Adrenal gland (tissue), 12 donors: ENCODE measurements around the gene ANKRD11. TPM values are rescaled to one million over a fixed set of nuclear protein-coding genes. Genes with fewer than 3 reads are reported as not detected.
"Not testable (repeated sequence)": the region's sequence is repeated elsewhere in the genome, so short reads cannot be mapped to it uniquely, and the experiment has no call there.

Experiments
- DNase-seq, 7 donors: peaks; one replicate each; pipeline ENCODE4 v3.0.0-alpha.2; 2019 to 2020
- H3K27ac ChIP-seq, 5 donors: fragments of 200-600 bp; sonication (generic) in 4 of 5; 1 replicate in 3 of 5; 2 replicates in 2 of 5; pipeline versions ENCODE4 v1.5.1 to v1.8.0; 2016 to 2020; ENCODE audit warnings: mild to moderate bottlenecking in 1 of 5
- H3K27me3 ChIP-seq: fragments of 200-600 bp; 2 replicates; pipeline ENCODE4 v1.8.0; 2021
- H3K36me3 ChIP-seq, 2 donors: fragments of 200-600 bp; replicated peaks in 1 of 2; 1 replicate in 1 of 2; 2 replicates in 1 of 2; pipeline versions ENCODE4 v1.5.1 to v1.8.0; 2018 to 2022
- H3K4me1 ChIP-seq, 2 donors: fragments of 200-600 bp; replicated peaks in 1 of 2; 1 replicate in 1 of 2; 2 replicates in 1 of 2; pipeline versions ENCODE4 v1.5.1 to v1.8.0; 2018 to 2021
- H3K4me3 ChIP-seq, 4 donors: fragments of 200-600 bp; sonication (generic) in 3 of 4; one replicate each; pipeline ENCODE4 v1.5.1; 2016 to 2018
- H3K9me3 ChIP-seq, 3 donors: fragments of 200-600 bp; sonication (generic) in 1 of 3; replicated peaks in 1 of 3; 1 replicate in 2 of 3; 2 replicates in 1 of 3; pipeline versions ENCODE4 v1.5.1 to v1.8.0; 2016 to 2021
- CTCF ChIP-seq, 6 experiments: fragments of 450-650 bp in 4 of 6; fragments of 200-600 bp in 2 of 6; sonication (generic) in 1 of 6; IDR thresholded peaks; 1 replicate in 5 of 6; 2 replicates in 1 of 6; pipeline versions ENCODE4 v1.5.1 to v1.8.0; 2016 to 2021; ENCODE audit warnings: antibody characterized with exemption in 6 of 6, mild to moderate bottlenecking in 2 of 6, moderate library complexity in 1 of 6
- POLR2A ChIP-seq, 2 donors: fragments of 450-650 bp; IDR thresholded peaks; one replicate each; pipeline ENCODE4 v1.6.1; 2017; ENCODE audit warnings: antibody characterized with exemption in 2 of 2, mild to moderate bottlenecking in 2 of 2, moderate library complexity in 1 of 2
- WGBS, 4 donors: extraction: QIAGEN DNeasy Blood & Tissue Kit in 2 of 4; methylation state at CpG; one replicate each; pipeline versions ENCODE4 v1.1.5 to v1.1.7; 2013 to 2017; 5-methylcytosine and 5-hydroxymethylcytosine counted together
- intact Hi-C, 2 donors: fragments of 100-400 bp; cut with DNase I; formaldehyde crosslinking; loops; one replicate each; pipeline versions ENCODE4 v1.14.1 to v1.15.0; 2022 to 2023
- polyA plus RNA-seq, 3 donors: library from polyadenylated mRNA; stranded (reverse); fragments of 200-250 nt in 2 of 3; fragments of 350-450 nt in 1 of 3; fragmentation: Illumina TruSeq in 1 of 3; extraction: RNeasy Lipid Tissue Mini Kit (QIAGEN cat#74804) in 1 of 3; gene quantifications; one replicate each; pipeline ENCODE4 v1.2.3, GENCODE V29; 2013 to 2014
- total RNA-seq, 9 donors: library from RNA; depleted of rRNA in 4 of 9; stranded (reverse); fragments of >200 nt in 4 of 9; fragments of 120-200 nt in 1 of 9; fragmentation: NEBNext Ultra II Directional in 1 of 9; extraction: Animal tissue kit (Norgen Biotek cat#: 25700) in 1 of 9; gene quantifications; one replicate each; pipeline versions ENCODE4 v1.1.0 to v1.2.4, GENCODE V29; 2013 to 2023
- donor health status: healthy with polysubstance abuse.
- donor health status: Bipolar disorder and iron deficiency.
- donor health status: DM: yes; HTN: yes; CAD: no.
- donor health status: DM: no; HTN: no; CAD: no.
- donor health status: DM: no; HTN: no; CAD: no.
- donor health status: DM: yes; HTN: yes; CAD: no.

The ANKRD11 gene
- total and polyA plus RNA-seq, 12 donors: 29.7 to 127 (median 80.1) TPM

GRCh38 chr16:89265647-89266046 lies 224.7 kb downstream of the ANKRD11 start:
- intact Hi-C loops: no loop called here
- 93 to 96% (median 95%) methylated on average over 8 to 21 of the region's 21 CpGs; no CpG with 5 or more reads in 1 of the 4 donors for WGBS, 4 donors

DNA sequence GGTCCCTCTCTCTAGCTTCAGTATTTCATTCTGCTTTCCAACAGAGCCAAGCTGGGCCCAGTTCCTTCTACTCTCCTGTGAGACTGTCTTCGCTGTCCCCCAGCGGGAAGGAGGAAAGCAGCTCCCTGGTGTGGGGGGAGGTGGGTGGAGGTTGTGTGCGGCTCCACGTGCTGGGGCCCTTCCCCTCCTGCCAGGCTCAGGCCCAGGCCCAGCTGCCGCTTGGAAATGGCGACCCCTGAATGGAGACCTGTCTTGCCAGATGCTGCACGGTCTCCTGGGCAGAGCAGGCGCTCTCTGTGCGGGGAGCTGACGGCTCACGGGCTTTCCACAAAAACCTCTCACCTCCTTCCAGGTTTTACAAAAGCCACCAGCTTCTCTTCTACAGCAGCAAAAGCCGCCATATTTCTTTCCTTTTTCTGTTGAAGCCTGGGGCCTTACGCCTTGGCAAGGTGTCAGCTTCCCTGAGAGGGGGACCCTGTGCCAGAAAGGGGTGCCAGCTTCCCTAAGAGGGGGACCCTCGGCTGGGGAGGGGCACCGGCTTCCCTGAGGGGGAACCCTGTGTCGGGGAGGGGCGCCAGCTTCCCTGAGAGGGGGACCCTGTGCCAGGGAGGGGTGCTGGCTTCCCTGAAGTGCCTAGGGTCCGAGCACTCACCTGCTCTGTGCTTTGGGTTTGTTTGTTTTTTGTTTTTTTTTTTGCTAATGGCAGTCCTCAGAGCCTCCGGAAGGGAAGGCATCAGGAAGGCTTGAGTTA lies 225.4 kb downstream of the ANKRD11 start:
- no peak for DNase-seq
- intact Hi-C loops: no loop called here
- TF ChIP-seq POLR2A (IDR thresholded peaks at IDR 0.05) (no peak), CTCF (IDR thresholded peaks at IDR 0.05) (no peak)

More at GRCh38 chr16:89265647-89266046, 224.7 kb downstream of the ANKRD11 start:
- H3K27me3 ChIP-seq: no peaks in the 10 kb centered on the region
- no peak for DNase-seq
- peaks cover 0 to 45% of the 10 kb centered on the region in 2 donors for H3K36me3 ChIP-seq
- peaks cover 4 to 19% of the 10 kb centered on the region in 2 donors for H3K4me1 ChIP-seq
- TF ChIP-seq CTCF (IDR thresholded peaks at IDR 0.05) (no peak), POLR2A (IDR thresholded peaks at IDR 0.05) (no peak)
- no peak overlapping the region for H3K4me3 ChIP-seq
- no peaks in the 10 kb centered on the region for H3K9me3 ChIP-seq
- H3K27ac ChIP-seq: no peak overlapping the region

DNA sequence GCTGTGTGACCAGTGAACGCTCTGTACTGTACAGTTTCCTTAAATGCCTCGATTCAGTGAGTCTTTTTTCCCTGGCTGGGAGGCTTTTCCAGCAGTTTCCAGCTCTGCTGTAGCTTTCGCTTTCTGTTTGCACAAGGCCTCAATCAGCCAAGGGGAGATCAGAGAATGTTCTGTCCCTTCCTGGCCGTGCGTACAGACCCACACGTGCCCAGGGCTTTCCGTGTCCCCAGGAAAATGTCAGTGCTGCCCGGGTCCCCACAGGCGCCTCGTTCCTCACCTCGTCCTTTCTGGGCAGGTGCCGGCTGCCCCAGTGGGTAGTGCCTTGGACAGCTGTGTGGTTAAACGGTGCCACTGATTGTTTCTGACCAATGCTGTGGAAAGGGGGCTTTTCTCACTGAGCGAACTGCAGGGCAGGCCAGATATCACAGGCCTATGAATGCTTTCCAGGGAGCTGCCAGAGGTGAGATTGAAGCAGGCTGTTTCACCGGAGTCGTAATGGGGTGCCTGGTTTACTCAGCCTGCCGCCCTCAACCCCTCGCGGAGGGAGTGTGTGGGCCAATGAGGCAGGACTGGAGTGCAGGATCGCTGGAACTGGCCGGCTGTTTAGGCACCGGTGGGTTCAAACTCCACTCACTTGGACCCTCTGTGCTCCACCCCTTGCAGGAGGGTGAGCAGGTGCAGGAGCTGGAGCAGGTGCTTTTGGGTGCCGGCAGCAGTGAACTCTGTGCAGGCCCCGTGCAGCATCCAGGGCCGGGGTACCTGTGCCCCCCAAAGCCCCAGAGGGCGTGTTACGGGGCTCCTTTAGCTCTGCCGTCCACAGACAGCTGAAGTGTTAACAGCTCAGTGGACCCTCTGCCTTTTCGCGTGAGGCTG lies 228.4 kb downstream of the ANKRD11 start:
- TF ChIP-seq POLR2A (IDR thresholded peaks at IDR 0.05): no peak
- TF ChIP-seq CTCF (IDR thresholded peaks at IDR 0.05): no peak
- peak in 1 of 7 donors; percentile 18 for DNase-seq
- intact Hi-C loops: no loop called here

More for the DNA sequence above, 225.4 kb downstream of the ANKRD11 start:
- Histone ChIP-seq H3K27me3 (no peaks in the 10 kb centered on the region), H3K36me3 (peaks cover 0 to 39% of the 10 kb centered on the region in 2 donors), H3K9me3 (no peaks in the 10 kb centered on the region), H3K4me1 (peaks cover 4 to 15% of the 10 kb centered on the region in 2 donors), H3K27ac (no peak overlapping the region), H3K4me3 (no peak overlapping the region)
- WGBS, 4 donors: 91 to 93% (median 93%) methylated on average over 14 to 19 of the region's 19 CpGs

GRCh38 chr16:89259901-89260300 lies 230.5 kb downstream of the ANKRD11 start:
- H3K36me3 ChIP-seq, H3K27ac ChIP-seq, H3K9me3 ChIP-seq, intact Hi-C loops, H3K27me3 ChIP-seq, DNase-seq, H3K4me3 ChIP-seq: not testable (repeated sequence)
- H3K4me1 ChIP-seq: peaks cover 11 to 13% of the 10 kb centered on the region in 2 donors
- WGBS, 4 donors: 89 to 95% (median 93%) methylated on average over 7 to 13 of the region's 13 CpGs

More for the DNA sequence above, 228.4 kb downstream of the ANKRD11 start:
- peak overlapping the region in 3 of 5 donors; percentile 2 to 55 (median 39) for H3K27ac ChIP-seq
- H3K4me1 ChIP-seq: peaks cover 7 to 8% of the 10 kb centered on the region in 2 donors
- H3K36me3 ChIP-seq: peaks cover 0 to 25% of the 10 kb centered on the region in 2 donors
- WGBS, 4 donors: 81 to 84% (median 84%) methylated on average over 22 to 30 of the region's 30 CpGs
- no peak overlapping the region for H3K4me3 ChIP-seq
- H3K9me3 ChIP-seq: no peaks in the 10 kb centered on the region
- no peaks in the 10 kb centered on the region for H3K27me3 ChIP-seq
